A549 (cell line): ENCODE measurements around the gene IGF2R. TPM values are rescaled to one million over a fixed set of nuclear protein-coding genes. Genes with fewer than 3 reads are reported as not detected.

Source experiments
- ATAC-seq, 2 experiments: fragments of 200-7000 bp in 1 of 2; fragments of >200 bp in 1 of 2; cut with Nextera tagmentation in 1 of 2; cut with Tn5 transposase in 1 of 2; 3 replicates each; pipeline versions ENCODE4 v1.8.0 to v1.9.1; 2018 to 2020; ENCODE audit warnings: mild to moderate bottlenecking in 1 of 2, moderate library complexity in 1 of 2
- CTCF ChIA-PET: fragments of 300-600 bp; sonication (Branson Sonifier 250); formaldehyde crosslinking; extraction: SDS; loops from one replicate; lab custom pipeline; 2021; ENCODE audit warnings: antibody characterized with exemption, inconsistent platforms; lab: Yijun Ruan, JAX
- POLR2A ChIA-PET: fragments of 350-600 bp; formaldehyde crosslinking; extraction: SDS; loops from one replicate; lab custom pipeline; 2021; ENCODE audit warnings: antibody characterized with exemption, inconsistent platforms; lab: Yijun Ruan, JAX
- DNase-seq, 2 experiments: peaks; one replicate each; pipeline versions ENCODE4 v3.0.0 to v3.0.0-alpha.2; 2011 to 2016; ENCODE audit warnings: low read depth in 1 of 2, low spot score in 1 of 2
- FAIRE-seq: peaks from 2 replicates; lab custom pipeline; 2011; peaks lifted over from hg19 to GRCh38; lab: Jason Lieb, UNC
- H3K27ac ChIP-seq, 2 experiments: fragments of >200 bp; sonication (Bioruptor Twin); formaldehyde crosslinking; 3 replicates each; pipeline ENCODE4 v1.5.1; 2016 to 2017
- H3K4me1 ChIP-seq: fragments of >200 bp; sonication (Bioruptor Twin); formaldehyde crosslinking; 3 replicates; pipeline ENCODE4 v1.6.1; 2016
- H3K4me2 ChIP-seq: fragments of >200 bp; sonication (Bioruptor Twin); formaldehyde crosslinking; 3 replicates; pipeline ENCODE4 v1.6.1; 2016
- H3K4me3 ChIP-seq: fragments of >200 bp; sonication (Bioruptor Twin); formaldehyde crosslinking; 3 replicates; pipeline ENCODE4 v1.5.1; 2016
- H3K9me3 ChIP-seq: fragments of >200 bp; sonication (Bioruptor Twin); formaldehyde crosslinking; 3 replicates; pipeline ENCODE4 v1.6.1; 2016
- EHMT2 ChIP-seq: fragments of 200-600 bp; sonication (generic); IDR thresholded peaks from 2 replicates; pipeline ENCODE4 v1.6.1; 2016; ENCODE audit warnings: antibody characterized with exemption, low read depth, mild to moderate bottlenecking, moderate library complexity
- FOSB ChIP-seq: fragments of 250-450 bp; sonication (Bioruptor Pico); IDR thresholded peaks from 2 replicates; pipeline ENCODE4 v1.5.0; 2020; ENCODE audit warnings: mild to moderate bottlenecking, moderate library complexity
- FOSL2 ChIP-seq, 2 experiments: fragments of 450-650 bp in 1 of 2; fragments of >200 bp in 1 of 2; sonication (Bioruptor Twin) in 1 of 2; formaldehyde crosslinking; IDR thresholded peaks; 2 replicates each; pipeline versions ENCODE4 v1.5.0 to v1.6.1; 2016 to 2020; ENCODE audit warnings: mild to moderate bottlenecking in 1 of 2, moderate library complexity in 1 of 2
- MAZ ChIP-seq: fragments of 150-350 bp; IDR thresholded peaks from 2 replicates; pipeline ENCODE4 v1.6.1; 2014; ENCODE audit warnings: antibody characterized with exemption, low read depth, low read length, borderline replicate concordance
- NR3C1 ChIP-seq: fragments of >200 bp; sonication (Bioruptor Twin); formaldehyde crosslinking; IDR thresholded peaks from 3 replicates; pipeline ENCODE4 v1.6.1; 2017
- SMC3 ChIP-seq: fragments of >200 bp; sonication (Bioruptor Twin); formaldehyde crosslinking; IDR thresholded peaks from 3 replicates; pipeline ENCODE4 v1.6.1; 2018; ENCODE audit warnings: inconsistent platforms
- TP53 ChIP-seq: fragments of 250-450 bp; sonication (Bioruptor Pico); IDR thresholded peaks from 2 replicates; pipeline ENCODE4 v1.5.0; 2021; ENCODE audit warnings: mild to moderate bottlenecking, moderate library complexity
- WGBS: methylation state at CpG from one replicate; pipeline ENCODE4 v1.1.6; 2017; ENCODE audit errors: missing lambda C conversion rate; 5-methylcytosine and 5-hydroxymethylcytosine counted together
- polyA plus RNA-seq, 4 experiments: library from polyadenylated mRNA; depleted of rRNA in 3 of 4; stranded (reverse); fragments of >200 nt; fragmentation: RNase III in 1 of 4; extraction: RNeasy Plus Mini Kit Qiagen cat#74134 plus additional on column Dnase treatment in 1 of 4; gene quantifications; 2 replicates in 3 of 4; 3 replicates in 1 of 4; pipeline ENCODE4 v1.2.3, GENCODE V29; 2011 to 2017
- TF ChIP-seq, protein P1 (sequence below): fragments of >200 bp; sonication (Bioruptor Twin); formaldehyde crosslinking; IDR thresholded peaks from 3 replicates; pipeline ENCODE4 v1.5.1; 2016

Gene IGF2R
- polyA plus RNA-seq, 2 of the 4 experiments (the other 2 are of a cell fraction): 17.6 to 24.9 TPM

DNA sequence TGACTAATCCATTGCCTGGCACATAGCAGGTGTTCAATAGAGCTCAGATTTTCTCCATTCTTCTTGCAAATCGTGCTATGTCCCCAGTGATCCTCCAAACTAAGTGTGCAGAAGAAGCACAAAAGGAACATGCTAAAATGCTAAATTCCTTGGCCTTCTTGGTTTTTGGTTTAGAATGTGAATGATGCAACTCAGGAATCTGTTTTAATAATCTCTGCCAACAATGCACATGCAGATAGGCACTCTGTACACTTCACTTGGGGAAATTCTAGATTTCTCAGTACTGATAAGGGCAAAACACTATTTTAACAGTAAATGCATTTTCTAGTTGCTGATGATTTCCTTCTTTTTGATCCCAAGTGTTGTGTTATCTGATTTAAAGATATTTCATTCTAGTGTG is 188.0 kb downstream of the IGF2R start:
- CTCF ChIA-PET: interaction anchor here (1.0 kb wide), 1 partner anchor 18 kb away, joined by 3 read pairs; no protein-coding TSS in a partner anchor
- FAIRE-seq (no peak), ATAC-seq (no peak)

DNA sequence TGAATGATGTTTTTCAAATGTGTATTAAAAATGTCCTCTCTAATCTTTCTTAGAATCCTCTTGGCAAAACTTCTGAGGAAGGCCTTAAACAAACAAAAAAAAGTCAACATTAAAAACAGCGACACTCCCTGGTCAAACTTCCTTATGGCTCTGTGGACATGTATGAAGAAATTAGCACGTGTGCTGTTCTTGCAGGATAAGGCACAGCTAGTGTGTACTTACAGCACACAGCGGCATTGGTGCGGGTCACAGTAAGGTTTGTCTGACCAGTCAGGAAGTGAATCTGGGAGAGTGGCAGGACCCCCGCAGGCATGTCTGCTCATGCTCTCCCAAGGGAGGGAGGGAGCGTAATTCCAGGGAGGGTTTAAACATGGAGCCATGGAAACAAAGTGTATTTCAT is 191.6 kb downstream of the IGF2R start:
- Histone ChIP-seq H3K27ac (peak overlapping the region in 1 of 2 experiments; percentile 16; a peak in 2 of 6 replicates), H3K4me3 (no peak overlapping the region), H3K4me2 (no peak overlapping the region), H3K4me1 (peaks cover 10% of the 10 kb centered on the region), H3K9me3 (no peaks in the 10 kb centered on the region)
- no peak for FAIRE-seq
- TF ChIP-seq FOSL2 (IDR thresholded peaks at IDR 0.05): no peak
- no peak for TF ChIP-seq FOSL2 (CRISPR knock-in tag; IDR thresholded peaks at IDR 0.05)
- TF ChIP-seq SMC3: 0 out of 3 replicates have a peak, but pooled peaks have one; percentile 9
- no peak for TF ChIP-seq EHMT2
- TF ChIP-seq, protein P1, sequence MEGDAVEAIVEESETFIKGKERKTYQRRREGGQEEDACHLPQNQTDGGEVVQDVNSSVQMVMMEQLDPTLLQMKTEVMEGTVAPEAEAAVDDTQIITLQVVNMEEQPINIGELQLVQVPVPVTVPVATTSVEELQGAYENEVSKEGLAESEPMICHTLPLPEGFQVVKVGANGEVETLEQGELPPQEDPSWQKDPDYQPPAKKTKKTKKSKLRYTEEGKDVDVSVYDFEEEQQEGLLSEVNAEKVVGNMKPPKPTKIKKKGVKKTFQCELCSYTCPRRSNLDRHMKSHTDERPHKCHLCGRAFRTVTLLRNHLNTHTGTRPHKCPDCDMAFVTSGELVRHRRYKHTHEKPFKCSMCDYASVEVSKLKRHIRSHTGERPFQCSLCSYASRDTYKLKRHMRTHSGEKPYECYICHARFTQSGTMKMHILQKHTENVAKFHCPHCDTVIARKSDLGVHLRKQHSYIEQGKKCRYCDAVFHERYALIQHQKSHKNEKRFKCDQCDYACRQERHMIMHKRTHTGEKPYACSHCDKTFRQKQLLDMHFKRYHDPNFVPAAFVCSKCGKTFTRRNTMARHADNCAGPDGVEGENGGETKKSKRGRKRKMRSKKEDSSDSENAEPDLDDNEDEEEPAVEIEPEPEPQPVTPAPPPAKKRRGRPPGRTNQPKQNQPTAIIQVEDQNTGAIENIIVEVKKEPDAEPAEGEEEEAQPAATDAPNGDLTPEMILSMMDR: 0 out of 3 replicates have a peak, but pooled peaks have one; percentile 13
- no peak for DNase-seq
- 0 out of 6 replicates have a peak, but pooled peaks of 1 of the 2 experiments have one; percentile 37 for ATAC-seq
- POLR2A ChIA-PET: no interaction called here
- CTCF ChIA-PET: no interaction called here
- WGBS: 54% methylated on average over 6 of the region's 6 CpGs

More for the DNA sequence above, 188.0 kb downstream of the IGF2R start:
- DNase-seq: no peak
- H3K27ac ChIP-seq: no peak overlapping the region
- H3K4me2 ChIP-seq: no peak overlapping the region
- POLR2A ChIA-PET: no interaction called here
- WGBS: 59% methylated on average over 1 of the region's 1 CpG
- H3K4me3 ChIP-seq: no peak overlapping the region
- H3K9me3 ChIP-seq: peaks cover 4% of the 10 kb centered on the region; the same call in 1 of the 3 replicates
- TF ChIP-seq MAZ (no peak), TP53 (no peak), FOSB (CRISPR knock-in tag) (no peak), NR3C1 (no peak), EHMT2 (no peak)
- TF ChIP-seq, all 56 proteins: peak for 0
- peaks cover 10% of the 10 kb centered on the region for H3K4me1 ChIP-seq

Other genes starting within 250 kb of the IGF2R start
- 42.4 and 46.1 TPM in 2 replicates for gene WTAP, start 241.6 kb upstream of the IGF2R start, polyA plus RNA-seq (2011; rRNA removed)
- gene WTAP, start 241.6 kb upstream of the IGF2R start, polyA plus RNA-seq (2017; fragmentation: RNase III; extraction: RNeasy Plus Mini Kit Qiagen cat#74134 plus additional on column Dnase treatment): 53.2 to 54.0 TPM (median 53.9 TPM) in 3 replicates
- gene ACAT2, start 207.0 kb upstream of the IGF2R start, polyA plus RNA-seq (2011; rRNA removed): 37.3 and 45.5 TPM in 2 replicates
- gene ACAT2, start 207.0 kb upstream of the IGF2R start, polyA plus RNA-seq (2017; fragmentation: RNase III; extraction: RNeasy Plus Mini Kit Qiagen cat#74134 plus additional on column Dnase treatment): 33.1 to 44.8 TPM (median 44.7 TPM) in 3 replicates
- 170 and 215 TPM in 2 replicates for gene TCP1, start 179.5 kb upstream of the IGF2R start, polyA plus RNA-seq (2011; rRNA removed)
- 367 to 416 TPM (median 379 TPM) in 3 replicates for gene TCP1, start 179.5 kb upstream of the IGF2R start, polyA plus RNA-seq (2017; fragmentation: RNase III; extraction: RNeasy Plus Mini Kit Qiagen cat#74134 plus additional on column Dnase treatment)
- gene MRPL18, start 178.6 kb upstream of the IGF2R start, polyA plus RNA-seq (2011; rRNA removed): 120 and 142 TPM in 2 replicates
- 102 to 127 TPM (median 115 TPM) in 3 replicates for gene MRPL18, start 178.6 kb upstream of the IGF2R start, polyA plus RNA-seq (2017; fragmentation: RNase III; extraction: RNeasy Plus Mini Kit Qiagen cat#74134 plus additional on column Dnase treatment)
- gene PNLDC1, start 168.8 kb upstream of the IGF2R start, polyA plus RNA-seq (2011; rRNA removed): 0.07 and 0.09 TPM in 2 replicates
- 0.08 to 0.13 TPM (median 0.12 TPM) in 3 replicates for gene PNLDC1, start 168.8 kb upstream of the IGF2R start, polyA plus RNA-seq (2017; fragmentation: RNase III; extraction: RNeasy Plus Mini Kit Qiagen cat#74134 plus additional on column Dnase treatment)
- not detected in 2 replicates for gene MAS1, start 78.1 kb upstream of the IGF2R start, polyA plus RNA-seq (2011; rRNA removed)
- not detected in 3 replicates for gene MAS1, start 78.1 kb upstream of the IGF2R start, polyA plus RNA-seq (2017; fragmentation: RNase III; extraction: RNeasy Plus Mini Kit Qiagen cat#74134 plus additional on column Dnase treatment)
- gene SLC22A1, start 152.7 kb downstream of the IGF2R start, polyA plus RNA-seq (2011; rRNA removed): 0.87 and 2.1 TPM in 2 replicates
- 1.6 to 2.1 TPM (median 1.7 TPM) in 3 replicates for gene SLC22A1, start 152.7 kb downstream of the IGF2R start, polyA plus RNA-seq (2017; fragmentation: RNase III; extraction: RNeasy Plus Mini Kit Qiagen cat#74134 plus additional on column Dnase treatment)